HUES48 (cell line): ENCODE data around the gene NAT14.
"Not testable (repeated sequence)": the region's sequence is repeated elsewhere in the genome, so short reads cannot be mapped to it uniquely, and the experiment has no call there.

ENCODE experiments used
- H3K27ac ChIP-seq: one replicate; pipeline ENCODE4 v1.7.0; 2013; ENCODE audit warnings: low read depth, low read length, inconsistent platforms
- H3K27me3 ChIP-seq: 2 replicates; pipeline ENCODE4 v1.6.1; 2013; ENCODE audit warnings: mild to moderate bottlenecking, low read length; ENCODE audit not compliant: control insufficient read depth, insufficient read depth
- H3K36me3 ChIP-seq: 2 replicates; pipeline ENCODE4 v1.6.1; 2013; ENCODE audit warnings: low read length; ENCODE audit not compliant: control insufficient read depth, insufficient read depth
- H3K4me1 ChIP-seq: 2 replicates; pipeline ENCODE4 v1.6.1; 2013; ENCODE audit warnings: mild to moderate bottlenecking, low read length; ENCODE audit not compliant: control insufficient read depth, insufficient read depth
- H3K4me3 ChIP-seq: 2 replicates; pipeline ENCODE4 v1.5.1; 2013; ENCODE audit warnings: mild to moderate bottlenecking, low read depth, low read length
- H3K9ac ChIP-seq: 2 replicates; pipeline ENCODE4 v1.6.1; 2013; ENCODE audit warnings: mild to moderate bottlenecking, low read depth, low read length, moderate library complexity
- H3K9me3 ChIP-seq: 2 replicates; pipeline ENCODE4 v1.6.1; 2013; ENCODE audit warnings: low read length; ENCODE audit not compliant: control insufficient read depth, insufficient read depth

The NAT14 gene

GRCh38 chr19:55443824-55444480 is 41.0 kb upstream of the NAT14 start:
- Histone ChIP-seq H3K27me3 (peaks cover 98% of the 10 kb centered on the region), H3K4me3 (0 out of 2 replicates have a peak overlapping the region, but pooled peaks have one; percentile 8), H3K27ac (no peak overlapping the region), H3K36me3 (no peaks in the 10 kb centered on the region), H3K9ac (no peak overlapping the region), H3K9me3 (no peaks in the 10 kb centered on the region), H3K4me1 (peaks cover 4% of the 10 kb centered on the region; the same call in 1 of the 2 replicates)

GRCh38 chr19:55444646-55445045 is 40.3 kb upstream of the NAT14 start:
- Histone ChIP-seq H3K4me1 (peaks cover 4% of the 10 kb centered on the region; the same call in 1 of the 2 replicates), H3K27me3 (peaks cover 98% of the 10 kb centered on the region), H3K4me3 (no peak overlapping the region), H3K9ac (no peak overlapping the region), H3K9me3 (no peaks in the 10 kb centered on the region), H3K27ac (no peak overlapping the region), H3K36me3 (no peaks in the 10 kb centered on the region)

GRCh38 chr19:55446060-55446459 is 38.9 kb upstream of the NAT14 start:
- no peak overlapping the region for H3K9ac ChIP-seq
- H3K4me3 ChIP-seq, result no peak overlapping the region
- peaks cover 97% of the 10 kb centered on the region for H3K27me3 ChIP-seq
- H3K27ac ChIP-seq, result no peak overlapping the region
- H3K36me3 ChIP-seq, result no peaks in the 10 kb centered on the region
- H3K9me3 ChIP-seq, result no peaks in the 10 kb centered on the region
- H3K4me1 ChIP-seq, result peaks cover under 1% of the 10 kb centered on the region; the same call in 1 of the 2 replicates

- peaks cover 96% of the 10 kb centered on the region for H3K27me3 ChIP-seq
- no peak overlapping the region for H3K4me3 ChIP-seq
- no peak overlapping the region for H3K27ac ChIP-seq
- H3K9me3 ChIP-seq, result no peaks in the 10 kb centered on the region
- H3K36me3 ChIP-seq, result no peaks in the 10 kb centered on the region
- no peak overlapping the region for H3K9ac ChIP-seq
- peaks cover 4% of the 10 kb centered on the region; the same call in 1 of the 2 replicates for H3K4me1 ChIP-seq
These were observed 37.4 kb upstream of the NAT14 start for GRCh38 chr19:55447421-55448174.

- H3K4me1 ChIP-seq, result not testable (repeated sequence)
These were observed 36.9 kb upstream of the NAT14 start for GRCh38 chr19:55448175-55448490.

GRCh38 chr19:55449469-55449868 is 35.5 kb upstream of the NAT14 start:
- Histone ChIP-seq H3K36me3 (peaks cover 8% of the 10 kb centered on the region; the same call in 1 of the 2 replicates), H3K27ac (no peak overlapping the region), H3K4me3 (no peak overlapping the region), H3K9me3 (no peaks in the 10 kb centered on the region), H3K27me3 (peaks cover 78% of the 10 kb centered on the region), H3K9ac (no peak overlapping the region), H3K4me1 (peaks cover 4% of the 10 kb centered on the region; the same call in 1 of the 2 replicates)

More at GRCh38 chr19:55448175-55448490, 36.9 kb upstream of the NAT14 start:
- H3K9me3 ChIP-seq, H3K27ac ChIP-seq, H3K36me3 ChIP-seq, H3K4me3 ChIP-seq, H3K9ac ChIP-seq: not testable (repeated sequence)
- peaks cover 91% of the 10 kb centered on the region for H3K27me3 ChIP-seq

- peaks cover 61% of the 10 kb centered on the region for H3K27me3 ChIP-seq
- peaks cover 4% of the 10 kb centered on the region; the same call in 1 of the 2 replicates for H3K4me1 ChIP-seq
- H3K36me3 ChIP-seq, result peaks cover 18% of the 10 kb centered on the region
- H3K4me3 ChIP-seq, result peak overlapping the region; percentile 45
- no peak overlapping the region for H3K9ac ChIP-seq
- H3K27ac ChIP-seq, result no peak overlapping the region
- H3K9me3 ChIP-seq, result no peaks in the 10 kb centered on the region
These were observed 33.6 kb upstream of the NAT14 start for GRCh38 chr19:55451163-55451964.

- Histone ChIP-seq H3K9me3 (no peaks in the 10 kb centered on the region), H3K4me1 (peaks cover 4% of the 10 kb centered on the region; the same call in 1 of the 2 replicates), H3K27me3 (peaks cover 53% of the 10 kb centered on the region), H3K27ac (no peak overlapping the region), H3K4me3 (peak overlapping the region; percentile 57), H3K36me3 (peaks cover 22% of the 10 kb centered on the region), H3K9ac (no peak overlapping the region)
These were observed 32.8 kb upstream of the NAT14 start for GRCh38 chr19:55451965-55452748.

- Histone ChIP-seq H3K4me3 (peak overlapping the region; percentile 57; the same call in 1 of the 2 replicates), H3K4me1 (peaks cover 4% of the 10 kb centered on the region; the same call in 1 of the 2 replicates), H3K27me3 (peaks cover 46% of the 10 kb centered on the region), H3K36me3 (peaks cover 22% of the 10 kb centered on the region), H3K9ac (no peak overlapping the region), H3K9me3 (no peaks in the 10 kb centered on the region), H3K27ac (no peak overlapping the region)
These were observed 32.1 kb upstream of the NAT14 start for GRCh38 chr19:55452749-55453346.
